ENCODE results near the gene C11orf16.

C11orf16 gene

DNA sequence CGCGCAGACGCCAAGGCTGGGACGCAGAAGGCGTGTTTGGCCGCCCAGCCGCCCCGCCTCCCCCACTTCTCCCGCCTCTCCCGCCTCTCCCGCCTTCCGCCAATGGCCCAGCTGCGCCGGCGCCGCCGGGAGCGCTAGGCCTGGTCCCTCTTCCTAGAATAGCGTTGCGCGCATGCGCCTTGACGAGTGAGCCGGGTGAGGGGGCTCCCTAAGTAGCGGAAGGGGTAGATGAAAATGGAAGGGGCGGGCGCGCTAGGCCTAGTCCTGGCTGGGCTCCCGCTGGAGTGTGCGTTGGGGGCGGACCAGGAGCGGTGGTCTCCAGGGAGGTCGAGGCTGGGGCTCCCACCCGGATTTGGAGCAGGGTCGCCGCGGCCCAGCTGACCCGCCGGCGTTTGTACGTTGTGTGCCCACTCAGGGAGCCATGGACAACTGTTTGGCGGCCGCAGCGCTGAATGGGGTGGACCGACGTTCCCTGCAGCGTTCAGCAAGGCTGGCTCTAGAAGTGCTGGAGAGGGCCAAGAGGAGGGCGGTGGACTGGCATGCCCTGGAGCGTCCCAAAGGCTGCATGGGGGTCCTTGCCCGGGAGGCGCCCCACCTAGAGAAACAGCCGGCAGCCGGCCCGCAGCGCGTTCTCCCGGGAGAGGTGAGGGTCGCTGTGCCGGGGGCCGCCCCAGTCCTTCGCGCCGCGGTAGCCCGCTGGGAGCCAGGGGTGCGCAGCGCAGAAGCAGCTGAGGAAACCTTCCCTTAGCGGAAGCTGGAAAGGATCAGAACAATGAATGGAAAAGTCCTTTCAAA is 21.5 kb downstream of the C11orf16 start, which contains the start of gene AKIP1 (continued):
- TF ChIP-seq ZNF843 (tag by site-specific recombination; IDR thresholded peaks at IDR 0.05), result 0 out of 2 replicates have a peak, but pooled peaks have one; percentile 19
- TF ChIP-seq, protein P1, sequence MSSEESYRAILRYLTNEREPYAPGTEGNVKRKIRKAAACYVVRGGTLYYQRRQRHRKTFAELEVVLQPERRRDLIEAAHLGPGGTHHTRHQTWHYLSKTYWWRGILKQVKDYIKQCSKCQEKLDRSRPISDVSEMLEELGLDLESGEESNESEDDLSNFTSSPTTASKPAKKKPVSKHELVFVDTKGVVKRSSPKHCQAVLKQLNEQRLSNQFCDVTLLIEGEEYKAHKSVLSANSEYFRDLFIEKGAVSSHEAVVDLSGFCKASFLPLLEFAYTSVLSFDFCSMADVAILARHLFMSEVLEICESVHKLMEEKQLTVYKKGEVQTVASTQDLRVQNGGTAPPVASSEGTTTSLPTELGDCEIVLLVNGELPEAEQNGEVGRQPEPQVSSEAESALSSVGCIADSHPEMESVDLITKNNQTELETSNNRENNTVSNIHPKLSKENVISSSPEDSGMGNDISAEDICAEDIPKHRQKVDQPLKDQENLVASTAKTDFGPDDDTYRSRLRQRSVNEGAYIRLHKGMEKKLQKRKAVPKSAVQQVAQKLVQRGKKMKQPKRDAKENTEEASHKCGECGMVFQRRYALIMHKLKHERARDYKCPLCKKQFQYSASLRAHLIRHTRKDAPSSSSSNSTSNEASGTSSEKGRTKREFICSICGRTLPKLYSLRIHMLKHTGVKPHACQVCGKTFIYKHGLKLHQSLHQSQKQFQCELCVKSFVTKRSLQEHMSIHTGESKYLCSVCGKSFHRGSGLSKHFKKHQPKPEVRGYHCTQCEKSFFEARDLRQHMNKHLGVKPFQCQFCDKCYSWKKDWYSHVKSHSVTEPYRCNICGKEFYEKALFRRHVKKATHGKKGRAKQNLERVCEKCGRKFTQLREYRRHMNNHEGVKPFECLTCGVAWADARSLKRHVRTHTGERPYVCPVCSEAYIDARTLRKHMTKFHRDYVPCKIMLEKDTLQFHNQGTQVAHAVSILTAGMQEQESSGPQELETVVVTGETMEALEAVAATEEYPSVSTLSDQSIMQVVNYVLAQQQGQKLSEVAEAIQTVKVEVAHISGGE (tag by site-specific recombination; conservative IDR thresholded peaks at IDR 0.05; ENCODE audit: low read depth), result peak; percentile 64
- TF ChIP-seq ZNF2 (tag by site-specific recombination; IDR thresholded peaks at IDR 0.05), result peak; percentile 59; the same call in 1 of the 2 replicates
- TF ChIP-seq ZNF16 (tag by site-specific recombination; IDR thresholded peaks at IDR 0.05; ENCODE audit: low read depth), result no peak
- no peak for TF ChIP-seq HOXC10 (CRISPR knock-in tag; IDR thresholded peaks at IDR 0.05)
- TF ChIP-seq ZNF707 (tag by site-specific recombination; IDR thresholded peaks at IDR 0.05), result no peak
- peak; percentile 27; the same call in 1 of the 2 replicates for TF ChIP-seq YY2 (tag by site-specific recombination; IDR thresholded peaks at IDR 0.05)
- TF ChIP-seq ZNF302 (tag by site-specific recombination; IDR thresholded peaks at IDR 0.05; ENCODE audit: low read depth), result no peak
- peak; percentile 84 for TF ChIP-seq ZNF777 (tag by site-specific recombination; IDR thresholded peaks at IDR 0.05; ENCODE audit: borderline replicate concordance)
- TF ChIP-seq, protein P2, sequence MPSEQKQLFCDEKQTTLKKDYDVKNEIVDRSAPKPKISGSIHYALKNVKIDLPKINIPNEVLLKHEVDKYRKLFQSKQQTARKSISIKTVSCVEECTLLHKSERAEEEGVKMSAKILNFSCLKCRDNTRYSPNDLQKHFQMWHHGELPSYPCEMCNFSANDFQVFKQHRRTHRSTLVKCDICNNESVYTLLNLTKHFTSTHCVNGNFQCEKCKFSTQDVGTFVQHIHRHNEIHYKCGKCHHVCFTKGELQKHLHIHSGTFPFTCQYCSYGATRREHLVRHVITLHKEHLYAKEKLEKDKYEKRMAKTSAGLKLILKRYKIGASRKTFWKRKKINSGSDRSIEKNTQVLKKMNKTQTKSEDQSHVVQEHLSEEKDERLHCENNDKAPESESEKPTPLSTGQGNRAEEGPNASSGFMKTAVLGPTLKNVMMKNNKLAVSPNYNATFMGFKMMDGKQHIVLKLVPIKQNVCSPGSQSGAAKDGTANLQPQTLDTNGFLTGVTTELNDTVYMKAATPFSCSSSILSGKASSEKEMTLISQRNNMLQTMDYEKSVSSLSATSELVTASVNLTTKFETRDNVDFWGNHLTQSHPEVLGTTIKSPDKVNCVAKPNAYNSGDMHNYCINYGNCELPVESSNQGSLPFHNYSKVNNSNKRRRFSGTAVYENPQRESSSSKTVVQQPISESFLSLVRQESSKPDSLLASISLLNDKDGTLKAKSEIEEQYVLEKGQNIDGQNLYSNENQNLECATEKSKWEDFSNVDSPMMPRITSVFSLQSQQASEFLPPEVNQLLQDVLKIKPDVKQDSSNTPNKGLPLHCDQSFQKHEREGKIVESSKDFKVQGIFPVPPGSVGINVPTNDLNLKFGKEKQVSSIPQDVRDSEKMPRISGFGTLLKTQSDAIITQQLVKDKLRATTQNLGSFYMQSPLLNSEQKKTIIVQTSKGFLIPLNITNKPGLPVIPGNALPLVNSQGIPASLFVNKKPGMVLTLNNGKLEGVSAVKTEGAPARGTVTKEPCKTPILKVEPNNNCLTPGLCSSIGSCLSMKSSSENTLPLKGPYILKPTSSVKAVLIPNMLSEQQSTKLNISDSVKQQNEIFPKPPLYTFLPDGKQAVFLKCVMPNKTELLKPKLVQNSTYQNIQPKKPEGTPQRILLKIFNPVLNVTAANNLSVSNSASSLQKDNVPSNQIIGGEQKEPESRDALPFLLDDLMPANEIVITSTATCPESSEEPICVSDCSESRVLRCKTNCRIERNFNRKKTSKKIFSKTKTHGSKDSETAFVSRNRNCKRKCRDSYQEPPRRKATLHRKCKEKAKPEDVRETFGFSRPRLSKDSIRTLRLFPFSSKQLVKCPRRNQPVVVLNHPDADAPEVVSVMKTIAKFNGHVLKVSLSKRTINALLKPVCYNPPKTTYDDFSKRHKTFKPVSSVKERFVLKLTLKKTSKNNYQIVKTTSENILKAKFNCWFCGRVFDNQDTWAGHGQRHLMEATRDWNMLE (tag by site-specific recombination; conservative IDR thresholded peaks at IDR 0.05; ENCODE audit: low read depth), result no peak
- no peak for TF ChIP-seq ZNF239 (tag by site-specific recombination; IDR thresholded peaks at IDR 0.05)
- TF ChIP-seq ZSCAN30 (tag by site-specific recombination; IDR thresholded peaks at IDR 0.05), result 0 out of 2 replicates have a peak, but pooled peaks have one; percentile 23
- TF ChIP-seq GLIS2 (tag by site-specific recombination; IDR thresholded peaks at IDR 0.05), result peak; percentile 98
- TF ChIP-seq, protein P3, sequence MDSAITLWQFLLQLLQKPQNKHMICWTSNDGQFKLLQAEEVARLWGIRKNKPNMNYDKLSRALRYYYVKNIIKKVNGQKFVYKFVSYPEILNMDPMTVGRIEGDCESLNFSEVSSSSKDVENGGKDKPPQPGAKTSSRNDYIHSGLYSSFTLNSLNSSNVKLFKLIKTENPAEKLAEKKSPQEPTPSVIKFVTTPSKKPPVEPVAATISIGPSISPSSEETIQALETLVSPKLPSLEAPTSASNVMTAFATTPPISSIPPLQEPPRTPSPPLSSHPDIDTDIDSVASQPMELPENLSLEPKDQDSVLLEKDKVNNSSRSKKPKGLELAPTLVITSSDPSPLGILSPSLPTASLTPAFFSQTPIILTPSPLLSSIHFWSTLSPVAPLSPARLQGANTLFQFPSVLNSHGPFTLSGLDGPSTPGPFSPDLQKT (IDR thresholded peaks at IDR 0.05; ENCODE audit: borderline replicate concordance, low read depth, low read length), result no peak
- peak; percentile 42; the same call in 1 of the 2 replicates for TF ChIP-seq SP7 (tag by site-specific recombination; IDR thresholded peaks at IDR 0.05)
- TF ChIP-seq BCL11A (tag by site-specific recombination; IDR thresholded peaks at IDR 0.05; ENCODE audit: low read depth), result no peak
- peak; percentile 72 for TF ChIP-seq REST (tag by site-specific recombination; IDR thresholded peaks at IDR 0.05)
- peak; percentile 57 for TF ChIP-seq ZNF600 (tag by site-specific recombination; IDR thresholded peaks at IDR 0.05)
- peak; percentile 62 for TF ChIP-seq KLF9 (tag by site-specific recombination; IDR thresholded peaks at IDR 0.05; ENCODE audit: low read depth)
- TF ChIP-seq, protein P4, sequence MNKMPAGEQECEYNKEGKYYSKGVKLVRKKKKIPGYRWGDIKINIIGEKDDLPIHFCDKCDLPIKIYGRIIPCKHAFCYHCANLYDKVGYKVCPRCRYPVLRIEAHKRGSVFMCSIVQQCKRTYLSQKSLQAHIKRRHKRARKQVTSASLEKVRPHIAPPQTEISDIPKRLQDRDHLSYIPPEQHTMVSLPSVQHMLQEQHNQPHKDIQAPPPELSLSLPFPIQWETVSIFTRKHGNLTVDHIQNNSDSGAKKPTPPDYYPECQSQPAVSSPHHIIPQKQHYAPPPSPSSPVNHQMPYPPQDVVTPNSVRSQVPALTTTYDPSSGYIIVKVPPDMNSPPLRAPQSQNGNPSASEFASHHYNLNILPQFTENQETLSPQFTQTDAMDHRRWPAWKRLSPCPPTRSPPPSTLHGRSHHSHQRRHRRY (tag by site-specific recombination; IDR thresholded peaks at IDR 0.05), result no peak
- TF ChIP-seq ZNF169 (tag by site-specific recombination; IDR thresholded peaks at IDR 0.05), result no peak
- peak; percentile 99 for TF ChIP-seq ZBTB48 (tag by site-specific recombination; IDR thresholded peaks at IDR 0.05)
- TF ChIP-seq, protein P5, sequence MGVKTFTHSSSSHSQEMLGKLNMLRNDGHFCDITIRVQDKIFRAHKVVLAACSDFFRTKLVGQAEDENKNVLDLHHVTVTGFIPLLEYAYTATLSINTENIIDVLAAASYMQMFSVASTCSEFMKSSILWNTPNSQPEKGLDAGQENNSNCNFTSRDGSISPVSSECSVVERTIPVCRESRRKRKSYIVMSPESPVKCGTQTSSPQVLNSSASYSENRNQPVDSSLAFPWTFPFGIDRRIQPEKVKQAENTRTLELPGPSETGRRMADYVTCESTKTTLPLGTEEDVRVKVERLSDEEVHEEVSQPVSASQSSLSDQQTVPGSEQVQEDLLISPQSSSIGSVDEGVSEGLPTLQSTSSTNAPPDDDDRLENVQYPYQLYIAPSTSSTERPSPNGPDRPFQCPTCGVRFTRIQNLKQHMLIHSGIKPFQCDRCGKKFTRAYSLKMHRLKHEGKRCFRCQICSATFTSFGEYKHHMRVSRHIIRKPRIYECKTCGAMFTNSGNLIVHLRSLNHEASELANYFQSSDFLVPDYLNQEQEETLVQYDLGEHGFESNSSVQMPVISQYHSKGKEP (tag by site-specific recombination; IDR thresholded peaks at IDR 0.05), result no peak

Data from HEK293 (cell line).